HCT116 (cell line): ENCODE measurements around the gene LSMEM2. TPM values are rescaled to one million over a fixed set of nuclear protein-coding genes. Genes with fewer than 3 reads are reported as not detected.

ENCODE experiments used
- ATAC-seq: fragments of 200-7000 bp; cut with Tn5 transposase; 2 replicates; pipeline ENCODE4 v1.9.1; 2020; ENCODE audit warnings: mild to moderate bottlenecking, moderate library complexity
- BruUV-seq: library from RNA; stranded (reverse); fragments of 400-500 nt; replicated peaks from 2 replicates; lab custom pipeline; 2021; lab: Mats Ljungman, UMichigan
- CTCF ChIA-PET: fragments of 300-600 bp; sonication (Branson Sonifier 250); formaldehyde crosslinking; loops from one replicate; lab custom pipeline; 2021; ENCODE audit warnings: antibody characterized with exemption; lab: Charles Lee
- POLR2A ChIA-PET: fragments of 300-600, 350-600 bp; sonication (Branson Sonifier 250); formaldehyde crosslinking; loops from one replicate; lab custom pipeline; 2021; ENCODE audit warnings: antibody characterized with exemption; lab: Charles Lee
- RAD21 ChIA-PET, 2 experiments: fragments of 300-600 bp; sonication (Branson Sonifier 250); formaldehyde crosslinking; loops; one replicate each; lab custom pipeline; 2023; ENCODE audit warnings: low total read pairs in 2 of 2; ENCODE audit not compliant: uncharacterized antibody in 2 of 2, unreplicated experiment in 2 of 2, low non-redundant PET in 1 of 2; lab: Charles Lee
- DNase-seq: peaks from one replicate; pipeline ENCODE4 v3.0.0-alpha.2; 2010; ENCODE audit warnings: low read depth, low spot score
- H2AFZ ChIP-seq: fragments of 200-600 bp; shearing (Covaris generic), sonication (generic); 2 replicates; pipeline ENCODE4 v1.6.1; 2017; ENCODE audit warnings: low read depth, mixed run types, mixed read lengths, antibody characterized with exemption, low read length; ENCODE audit not compliant: poor library complexity, severe bottlenecking
- H3K27ac ChIP-seq: 2 replicates; pipeline ENCODE4 v1.5.1; 2012; ENCODE audit warnings: low read depth, low read length
- H3K27me3 ChIP-seq: fragments of 200-600 bp; sonication (generic); 2 replicates; pipeline ENCODE4 v1.6.1; 2016; ENCODE audit warnings: mixed run types, low read length, mixed read lengths; ENCODE audit not compliant: insufficient read depth
- H3K36me3 ChIP-seq, 2 experiments: fragments of 200-500 bp in 1 of 2; fragments of 200-600 bp in 1 of 2; sonication (Bioruptor generic) in 1 of 2; sonication (generic) in 1 of 2; 2 replicates each; pipeline versions ENCODE4 v1.5.1 to v1.6.1; 2014 to 2016; ENCODE audit warnings: low read length in 2 of 2, inconsistent platforms in 1 of 2, mixed read lengths in 1 of 2, mixed run types in 1 of 2; ENCODE audit not compliant: insufficient read depth in 2 of 2, control insufficient read depth in 1 of 2
- H3K4me1 ChIP-seq, 2 experiments: fragments of 200-600 bp in 1 of 2; sonication (generic) in 1 of 2; 2 replicates each; pipeline versions ENCODE4 v1.5.1 to v1.6.1; 2012 to 2017; ENCODE audit warnings: low read length in 2 of 2, inconsistent platforms in 1 of 2, mild to moderate bottlenecking in 1 of 2, mixed read lengths in 1 of 2, mixed run types in 1 of 2, moderate library complexity in 1 of 2; ENCODE audit not compliant: insufficient read depth in 2 of 2, control insufficient read depth in 1 of 2
- H3K4me2 ChIP-seq: fragments of 200-600 bp; sonication (generic); 2 replicates; pipeline ENCODE4 v1.6.1; 2017; ENCODE audit warnings: mixed run types, low read length, mixed read lengths
- H3K4me3 ChIP-seq, 2 experiments: fragments of 200-600 bp in 1 of 2; sonication (generic) in 1 of 2; replicated peaks in 1 of 2; 2 replicates each; pipeline ENCODE4 v1.5.1; 2011 to 2016; ENCODE audit warnings: low read length in 2 of 2, control low read depth in 1 of 2, low read depth in 1 of 2, mild to moderate bottlenecking in 1 of 2, mixed read lengths in 1 of 2, mixed run types in 1 of 2
- H3K79me2 ChIP-seq: fragments of 200-600 bp; sonication (generic); 2 replicates; pipeline ENCODE4 v1.6.1; 2017; ENCODE audit warnings: mild to moderate bottlenecking, mixed run types, low read length, moderate library complexity, mixed read lengths; ENCODE audit not compliant: insufficient read depth
- H3K9ac ChIP-seq: fragments of 200-600 bp; sonication (generic); 2 replicates; pipeline ENCODE4 v1.6.1; 2016; ENCODE audit warnings: low read length, mixed read lengths
- H3K9me2 ChIP-seq: fragments of 200-600 bp; sonication (generic), shearing (Covaris generic); 2 replicates; pipeline ENCODE4 v1.6.1; 2017; ENCODE audit warnings: mixed run types, mild to moderate bottlenecking, moderate library complexity; ENCODE audit not compliant: insufficient read depth
- H3K9me3 ChIP-seq, 2 experiments: fragments of 200-500 bp in 1 of 2; fragments of 200-600 bp in 1 of 2; sonication (Bioruptor generic) in 1 of 2; sonication (generic) in 1 of 2; 2 replicates each; pipeline ENCODE4 v1.6.1; 2014 to 2017; ENCODE audit warnings: low read length in 2 of 2, mixed read lengths in 2 of 2, inconsistent platforms in 1 of 2, low read depth in 1 of 2, mild to moderate bottlenecking in 1 of 2, mixed run types in 1 of 2, moderate library complexity in 1 of 2; ENCODE audit not compliant: control insufficient read depth in 1 of 2, insufficient read depth in 1 of 2
- H4K20me1 ChIP-seq: fragments of 200-600 bp; sonication (generic), shearing (Covaris generic); 2 replicates; pipeline ENCODE4 v1.6.1; 2017; ENCODE audit warnings: mixed run types, mild to moderate bottlenecking, moderate library complexity; ENCODE audit not compliant: insufficient read depth
- CEBPB ChIP-seq: IDR thresholded peaks from 2 replicates; pipeline ENCODE4 v1.6.1; 2012; ENCODE audit warnings: low read depth
- POLR2AphosphoS5 ChIP-seq: IDR thresholded peaks from 2 replicates; pipeline ENCODE4 v1.6.1; 2011; ENCODE audit warnings: mild to moderate bottlenecking, low read depth, low read length, moderate library complexity
- YY1 ChIP-seq: IDR thresholded peaks from 2 replicates; pipeline ENCODE4 v1.6.1; 2011; ENCODE audit warnings: low read length, low read depth, moderate library complexity, mild to moderate bottlenecking; ENCODE audit not compliant: insufficient replicate concordance; ENCODE audit errors: extremely low read depth
- intact Hi-C: fragments of 100-400 bp; cut with micrococcal nuclease; formaldehyde crosslinking; loops from 2 replicates; pipeline ENCODE4 v1.10.0; 2022
- total RNA-seq: library from RNA; stranded (reverse); gene quantifications from one replicate; pipeline ENCODE4 v1.2.1, GENCODE V29; 2021; ENCODE audit not compliant: unreplicated experiment
- TF ChIP-seq, protein P1 (sequence below), 3 experiments: fragments of 200-600 bp in 1 of 3; sonication (generic) in 1 of 3; IDR thresholded peaks in 2 of 3; conservative IDR thresholded peaks in 1 of 3; 2 replicates each; pipeline ENCODE4 v1.5.1; 2012 to 2017; ENCODE audit warnings: low read depth in 2 of 3, low read length in 2 of 3, antibody characterized with exemption in 1 of 3, borderline replicate concordance in 1 of 3, control low read depth in 1 of 3, mild to moderate bottlenecking in 1 of 3, mixed read lengths in 1 of 3, mixed run types in 1 of 3, moderate library complexity in 1 of 3; ENCODE audit not compliant: insufficient read depth in 1 of 3

The LSMEM2 gene
- total RNA-seq, 1 experiment from 2014 or later, result not detected

DNA sequence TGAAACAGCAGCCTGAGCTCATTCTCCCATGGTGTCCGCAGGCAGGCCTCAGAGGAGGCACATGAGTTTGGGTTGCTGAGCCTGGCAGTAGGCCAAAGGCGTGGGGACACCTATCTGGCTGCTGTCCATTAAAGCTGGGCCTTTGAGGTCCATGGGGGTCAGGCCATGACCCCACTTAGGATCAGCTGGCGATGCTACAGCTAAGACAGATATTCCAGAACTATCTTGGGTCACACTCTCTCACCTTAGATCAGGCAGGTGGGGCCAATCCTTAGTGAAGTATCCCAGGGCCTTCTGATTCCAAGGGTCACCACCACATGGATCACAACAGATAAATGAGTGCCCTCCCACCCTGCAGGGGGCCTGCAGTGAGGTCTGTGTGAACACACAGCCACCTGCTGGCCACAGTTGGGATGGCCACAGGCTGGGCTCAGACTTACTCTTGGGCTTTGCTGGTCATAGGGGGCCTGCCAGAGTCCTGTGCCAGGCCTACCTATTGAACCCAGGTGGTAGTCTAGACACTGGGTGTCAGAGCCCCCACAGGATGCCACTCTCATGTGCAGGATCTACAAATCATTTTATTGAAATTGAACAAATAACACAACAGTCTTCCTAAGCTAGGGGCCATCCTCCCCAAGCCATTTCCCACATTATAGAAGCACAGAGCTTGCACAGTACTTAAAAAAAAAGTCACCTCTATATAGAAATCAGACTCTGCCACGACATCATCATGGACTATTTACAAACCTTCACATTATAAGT is 45.6 kb downstream of the LSMEM2 start:
- Histone ChIP-seq H2AFZ (no peak overlapping the region), H3K9me2 (no peaks in the 10 kb centered on the region), H3K36me3 (peaks cover 9 to 12% of the 10 kb centered on the region in 2 experiments; a peak in 2 of 4 replicates), H3K4me1 (peaks cover 30 to 58% of the 10 kb centered on the region in 2 experiments), H3K4me2 (peak overlapping the region; percentile 8; the same call in 1 of the 2 replicates), H3K9ac (no peak overlapping the region), H4K20me1 (no peaks in the 10 kb centered on the region), H3K27ac (peak overlapping the region; percentile 93; the same call in 1 of the 2 replicates), H3K79me2 (peaks cover 42% of the 10 kb centered on the region), H3K4me3 (no peak overlapping the region)
- ATAC-seq (peak; percentile 52), DNase-seq (peak; percentile 75)
- BruUV-seq, result no TSS peak
- ChIA-PET POLR2A (interaction anchor here (0.6 to 1.0 kb wide), 2 partner anchors 13 kb away, joined by 3 to 6 read pairs; no protein-coding TSS in a partner anchor), CTCF (interaction anchor here (0.6 to 1.8 kb wide), 13 partner anchors 11 to 130 kb away, joined by 3 to 14 read pairs (median 4); partner anchors contain the start of genes HYAL1, IFRD2, LSMEM2 and RASSF1), RAD21 (interaction anchor here (0.8 to 1.5 kb wide), 2 partner anchors 21 to 25 kb away, joined by 3 to 4 read pairs; partner anchors contain the start of genes HYAL1 (in 1 of the 2), HYAL3 (in 1 of the 2) and NAA80 (in 1 of the 2))
- TF ChIP-seq, protein P1, sequence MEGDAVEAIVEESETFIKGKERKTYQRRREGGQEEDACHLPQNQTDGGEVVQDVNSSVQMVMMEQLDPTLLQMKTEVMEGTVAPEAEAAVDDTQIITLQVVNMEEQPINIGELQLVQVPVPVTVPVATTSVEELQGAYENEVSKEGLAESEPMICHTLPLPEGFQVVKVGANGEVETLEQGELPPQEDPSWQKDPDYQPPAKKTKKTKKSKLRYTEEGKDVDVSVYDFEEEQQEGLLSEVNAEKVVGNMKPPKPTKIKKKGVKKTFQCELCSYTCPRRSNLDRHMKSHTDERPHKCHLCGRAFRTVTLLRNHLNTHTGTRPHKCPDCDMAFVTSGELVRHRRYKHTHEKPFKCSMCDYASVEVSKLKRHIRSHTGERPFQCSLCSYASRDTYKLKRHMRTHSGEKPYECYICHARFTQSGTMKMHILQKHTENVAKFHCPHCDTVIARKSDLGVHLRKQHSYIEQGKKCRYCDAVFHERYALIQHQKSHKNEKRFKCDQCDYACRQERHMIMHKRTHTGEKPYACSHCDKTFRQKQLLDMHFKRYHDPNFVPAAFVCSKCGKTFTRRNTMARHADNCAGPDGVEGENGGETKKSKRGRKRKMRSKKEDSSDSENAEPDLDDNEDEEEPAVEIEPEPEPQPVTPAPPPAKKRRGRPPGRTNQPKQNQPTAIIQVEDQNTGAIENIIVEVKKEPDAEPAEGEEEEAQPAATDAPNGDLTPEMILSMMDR (IDR thresholded peaks at IDR 0.05 in 2 of 3, conservative IDR thresholded peaks at IDR 0.05 in 1 of 3; ENCODE audit: borderline replicate concordance in 1 of 3, insufficient read depth in 1 of 3, low read depth in 2 of 3, low read length in 2 of 3), result peak in 2 of 3 experiments; percentile 93 to 95; a peak in 4 of 6 replicates
- TF ChIP-seq YY1 (no peak), POLR2AphosphoS5 (peak; percentile 50), CEBPB (no peak)
- TF ChIP-seq, all 23 proteins: peak for 2
- intact Hi-C loops, result loop anchor here (1.0 to 2.0 kb wide), 3 partner anchors 21 to 64 kb away; partner anchors contain the start of gene HYAL1
- Histone ChIP-seq H3K27me3 (no peaks in the 10 kb centered on the region), H3K9me3 (no peaks in the 10 kb centered on the region)
